22Rv1 (cell line): ENCODE measurements around the gene CLASP1.

Source experiments
- CTCF ChIP-seq: fragments of 450-650 bp; IDR thresholded peaks from 2 replicates; pipeline ENCODE4 v1.5.1; 2017; ENCODE audit warnings: mild to moderate bottlenecking
- ZFX ChIP-seq: fragments of 450-650 bp; IDR thresholded peaks from 2 replicates; pipeline ENCODE4 v1.6.1; 2017; ENCODE audit warnings: antibody characterized with exemption, borderline replicate concordance

- no peak for TF ChIP-seq CTCF
- no peak for TF ChIP-seq ZFX
Observed at GRCh38 chr2:121570667-121571055, 78.6 kb downstream of the CLASP1 start.
